Skeletal muscle satellite cell (primary cell): ENCODE data around the gene FTCDNL1. TPM values are rescaled to one million over a fixed set of nuclear protein-coding genes. Genes with fewer than 3 reads are reported as not detected.

Experiments used
- H3K27me3 ChIP-seq: 2 replicates; pipeline ENCODE4 v1.7.0; 2013; ENCODE audit warnings: low read length; ENCODE audit not compliant: control insufficient read depth, insufficient read depth
- H3K36me3 ChIP-seq: 2 replicates; pipeline ENCODE4 v1.7.0; 2013; ENCODE audit warnings: mild to moderate bottlenecking, control low read depth, low read length; ENCODE audit not compliant: insufficient read depth
- H3K4me1 ChIP-seq: 2 replicates; pipeline ENCODE4 v1.7.0; 2013; ENCODE audit warnings: low read length; ENCODE audit not compliant: control insufficient read depth, insufficient read depth
- H3K4me2 ChIP-seq: 2 replicates; pipeline ENCODE4 v1.7.0; 2013; ENCODE audit warnings: mild to moderate bottlenecking, low read length
- H3K4me3 ChIP-seq: 2 replicates; pipeline ENCODE4 v1.7.0; 2013; ENCODE audit warnings: low read length
- H3K9ac ChIP-seq: 2 replicates; pipeline ENCODE4 v1.7.0; 2013; ENCODE audit warnings: mild to moderate bottlenecking, low read depth, low read length, moderate library complexity
- H3K9me3 ChIP-seq: replicated peaks from 2 replicates; pipeline ENCODE4 v1.7.0; 2013; ENCODE audit warnings: mild to moderate bottlenecking, control low read depth, low read length
- total RNA-seq: library from RNA; depleted of rRNA; stranded (reverse); fragments of >200 nt; gene quantifications from 2 replicates; pipeline ENCODE4 v1.2.3, GENCODE V29; 2012; rRNA removed

The FTCDNL1 gene
- total RNA-seq = 1.5 and 2.0 TPM in 2 replicates

GRCh38 chr2:199850718-199851500 lies at the start of gene FTCDNL1:
Gene FTCDNL1, minus strand, starts transcription at chr2:199851192. Its CDS starts 2,230 bp downstream, at chr2:199848962.
- H3K4me1 ChIP-seq = no peaks in the 10 kb centered on the region
- H3K4me2 ChIP-seq = peak within 1 kb of the TSS; percentile 99
- peak within 1 kb of the TSS; percentile 78 for H3K9ac ChIP-seq
- H3K9me3 ChIP-seq = no peaks in the 10 kb centered on the region
- no peaks in the 10 kb centered on the region for H3K36me3 ChIP-seq
- peaks cover 12% of the 10 kb centered on the region for H3K27me3 ChIP-seq
- H3K4me3 ChIP-seq = peak within 1 kb of the TSS; percentile 87

GRCh38 chr2:199896617-199897016 lies 45.6 kb upstream of the FTCDNL1 start:
- H3K9ac ChIP-seq = no peak overlapping the region

GRCh38 chr2:199895406-199895805 lies 44.4 kb upstream of the FTCDNL1 start:
- Histone ChIP-seq H3K4me1 (no peaks in the 10 kb centered on the region), H3K4me3 (no peak overlapping the region), H3K27me3 (no peaks in the 10 kb centered on the region), H3K9me3 (no peaks in the 10 kb centered on the region), H3K9ac (no peak overlapping the region), H3K36me3 (no peaks in the 10 kb centered on the region), H3K4me2 (no peak overlapping the region)

More at GRCh38 chr2:199896617-199897016, 45.6 kb upstream of the FTCDNL1 start:
- no peaks in the 10 kb centered on the region for H3K27me3 ChIP-seq
- no peaks in the 10 kb centered on the region for H3K9me3 ChIP-seq
- no peaks in the 10 kb centered on the region for H3K4me1 ChIP-seq
- no peak overlapping the region for H3K4me3 ChIP-seq
- H3K4me2 ChIP-seq = no peak overlapping the region
- no peaks in the 10 kb centered on the region for H3K36me3 ChIP-seq

GRCh38 chr2:199883474-199884212 lies 32.7 kb upstream of the FTCDNL1 start:
- no peak overlapping the region for H3K4me3 ChIP-seq
- H3K4me1 ChIP-seq = no peaks in the 10 kb centered on the region
- H3K9me3 ChIP-seq = no peaks in the 10 kb centered on the region
- H3K4me2 ChIP-seq = no peak overlapping the region
- H3K27me3 ChIP-seq = no peaks in the 10 kb centered on the region
- H3K9ac ChIP-seq = no peak overlapping the region
- H3K36me3 ChIP-seq = no peaks in the 10 kb centered on the region

- H3K9me3 ChIP-seq = no peaks in the 10 kb centered on the region
- H3K9ac ChIP-seq = no peak overlapping the region
- H3K4me2 ChIP-seq = no peak overlapping the region
- no peaks in the 10 kb centered on the region for H3K36me3 ChIP-seq
- no peaks in the 10 kb centered on the region for H3K4me1 ChIP-seq
- no peak overlapping the region for H3K4me3 ChIP-seq
- no peaks in the 10 kb centered on the region for H3K27me3 ChIP-seq
These were observed 31.7 kb upstream of the FTCDNL1 start for GRCh38 chr2:199882667-199883066.

- H3K36me3 ChIP-seq = no peaks in the 10 kb centered on the region
- no peaks in the 10 kb centered on the region for H3K27me3 ChIP-seq
- H3K4me1 ChIP-seq = no peaks in the 10 kb centered on the region
- no peaks in the 10 kb centered on the region for H3K9me3 ChIP-seq
- H3K4me3 ChIP-seq = no peak overlapping the region
- H3K4me2 ChIP-seq = no peak overlapping the region
- H3K9ac ChIP-seq = no peak overlapping the region
These were observed 24.4 kb upstream of the FTCDNL1 start for GRCh38 chr2:199875400-199875799.

- no peak overlapping the region for H3K4me2 ChIP-seq
- H3K4me1 ChIP-seq = no peaks in the 10 kb centered on the region
- H3K9me3 ChIP-seq = no peaks in the 10 kb centered on the region
- no peak overlapping the region for H3K4me3 ChIP-seq
- no peaks in the 10 kb centered on the region for H3K36me3 ChIP-seq
- H3K27me3 ChIP-seq = no peaks in the 10 kb centered on the region
- H3K9ac ChIP-seq = no peak overlapping the region
These were observed 23.2 kb upstream of the FTCDNL1 start for GRCh38 chr2:199874209-199874608.

GRCh38 chr2:199870581-199870980 lies 19.6 kb upstream of the FTCDNL1 start:
- no peaks in the 10 kb centered on the region for H3K4me1 ChIP-seq

GRCh38 chr2:199869653-199870052 lies 18.7 kb upstream of the FTCDNL1 start:
- H3K4me2 ChIP-seq = no peak overlapping the region
- H3K9ac ChIP-seq = no peak overlapping the region
- H3K36me3 ChIP-seq = no peaks in the 10 kb centered on the region
- no peaks in the 10 kb centered on the region for H3K27me3 ChIP-seq
- H3K4me1 ChIP-seq = no peaks in the 10 kb centered on the region
- H3K9me3 ChIP-seq = no peaks in the 10 kb centered on the region
- H3K4me3 ChIP-seq = no peak overlapping the region

More at GRCh38 chr2:199870581-199870980, 19.6 kb upstream of the FTCDNL1 start:
- Histone ChIP-seq H3K36me3 (no peaks in the 10 kb centered on the region), H3K27me3 (no peaks in the 10 kb centered on the region), H3K9ac (no peak overlapping the region), H3K9me3 (no peaks in the 10 kb centered on the region), H3K4me3 (no peak overlapping the region), H3K4me2 (no peak overlapping the region)

GRCh38 chr2:199869227-199869541 lies 18.2 kb upstream of the FTCDNL1 start:
- H3K36me3 ChIP-seq = no peaks in the 10 kb centered on the region
- no peak overlapping the region for H3K4me2 ChIP-seq
- H3K4me3 ChIP-seq = no peak overlapping the region
- no peaks in the 10 kb centered on the region for H3K4me1 ChIP-seq
- no peak overlapping the region for H3K9ac ChIP-seq
- H3K9me3 ChIP-seq = no peaks in the 10 kb centered on the region
- H3K27me3 ChIP-seq = no peaks in the 10 kb centered on the region

GRCh38 chr2:199868431-199869226 lies 17.6 kb upstream of the FTCDNL1 start:
- no peak overlapping the region for H3K4me3 ChIP-seq
- H3K4me1 ChIP-seq = no peaks in the 10 kb centered on the region
- no peak overlapping the region for H3K9ac ChIP-seq
- H3K27me3 ChIP-seq = no peaks in the 10 kb centered on the region
- H3K36me3 ChIP-seq = no peaks in the 10 kb centered on the region
- no peak overlapping the region for H3K4me2 ChIP-seq
- H3K9me3 ChIP-seq = no peaks in the 10 kb centered on the region
